Measurements from ENCODE around the gene ZER1. TPM values are rescaled to one million over a fixed set of nuclear protein-coding genes. Genes with fewer than 3 reads are reported as not detected.
A peak's percentile ranks its signal among the peaks of the same experiment; 100 is the strongest.

Gene ZER1
- total RNA-seq, 1 experiment from 2014 or later: 28.6 TPM

- intact Hi-C loops (cut with micrococcal nuclease; ENCODE audit: unreplicated experiment): loop anchor here (2.0 kb wide), 3 partner anchors 35 to 95 kb away; partner anchors contain the start of genes ENDOG, SET and ZER1
- H3K4me1 ChIP-seq: no peaks in the 10 kb centered on the region
- no TSS peak for BruUV-seq (replicated peaks)
- H3K27ac Mint-ChIP-seq (ENCODE audit: unreplicated experiment): peak within 1 kb of the TSS; percentile 75
- TF ChIP-seq CTCF (IDR thresholded peaks at IDR 0.05; ENCODE audit: insufficient read depth in 1 of 2, low read depth in 1 of 2, low read length in 1 of 2, severe bottlenecking in 1 of 2, unreplicated experiment in 1 of 2): no peak
- no peaks in the 10 kb centered on the region for H3K9me3 Mint-ChIP-seq (ENCODE audit: unreplicated experiment)
- H3K4me1 Mint-ChIP-seq (ENCODE audit: low read depth, unreplicated experiment): peaks cover 15% of the 10 kb centered on the region
- peak; percentile 99 to 100 for DNase-seq
- peak within 1 kb of the TSS; percentile 81 for H3K4me3 ChIP-seq (ENCODE audit: low read depth, low read length)
- H3K27me3 ChIP-seq (replicated peaks; ENCODE audit: control insufficient read depth, insufficient read depth, low read length): no peaks in the 10 kb centered on the region
- POLR2A ChIA-PET: interaction anchor here (0.6 to 1.6 kb wide), 13 partner anchors 27 to 304 kb away, joined by 3 to 9 read pairs (median 5); partner anchors contain the start of genes ENDOG and SET
- CTCF ChIA-PET: interaction anchor here (0.6 to 1.7 kb wide), 9 partner anchors 9 to 553 kb away, joined by 3 to 12 read pairs (median 4); partner anchors contain the start of genes ENDOG and PKN3
- H3K4me3 Mint-ChIP-seq (ENCODE audit: unreplicated experiment): peak within 1 kb of the TSS; percentile 95
- no peaks in the 10 kb centered on the region for H3K27me3 Mint-ChIP-seq (ENCODE audit: insufficient read depth, unreplicated experiment)
- no peaks in the 10 kb centered on the region for H3K36me3 ChIP-seq (ENCODE audit: control insufficient read depth, insufficient read depth, low read length)
- peaks cover 29% of the 10 kb centered on the region for H3K36me3 Mint-ChIP-seq (ENCODE audit: insufficient read depth, unreplicated experiment)
- no peaks in the 10 kb centered on the region for H3K9me3 ChIP-seq
Measured at GRCh38 chr9:128723866-128724743, 47.6 kb downstream of the ZER1 start, which contains the start of gene ZDHHC12. TSS of gene ZDHHC12 (minus strand) at chr9:128724127. CDS start at chr9:128724093, 34 bp downstream.

- Mint-ChIP-seq H3K4me1 (ENCODE audit: low read depth, unreplicated experiment) (peaks cover 15% of the 10 kb centered on the region), H3K27ac (ENCODE audit: unreplicated experiment) (peak overlapping the region; percentile 75), H3K4me3 (ENCODE audit: unreplicated experiment) (peak overlapping the region; percentile 95), H3K9me3 (ENCODE audit: unreplicated experiment) (no peaks in the 10 kb centered on the region), H3K36me3 (ENCODE audit: insufficient read depth, unreplicated experiment) (peaks cover 29% of the 10 kb centered on the region), H3K27me3 (ENCODE audit: insufficient read depth, unreplicated experiment) (no peaks in the 10 kb centered on the region)
- Histone ChIP-seq H3K36me3 (ENCODE audit: control insufficient read depth, insufficient read depth, low read length) (no peaks in the 10 kb centered on the region), H3K4me3 (ENCODE audit: low read depth, low read length) (peak overlapping the region; percentile 81), H3K27me3 (replicated peaks; ENCODE audit: control insufficient read depth, insufficient read depth, low read length) (no peaks in the 10 kb centered on the region), H3K4me1 (peaks cover 3% of the 10 kb centered on the region; the same call in 1 of the 2 replicates), H3K9me3 (no peaks in the 10 kb centered on the region)
- BruUV-seq (replicated peaks): TSS peak; percentile 55
- ChIA-PET CTCF (interaction anchor here (1.2 to 1.7 kb wide), 4 partner anchors 10 to 95 kb away, joined by 4 to 12 read pairs (median 9); partner anchors contain the start of genes ENDOG and PKN3), POLR2A (interaction anchor here (0.6 to 1.4 kb wide), 6 partner anchors 34 to 305 kb away, joined by 3 to 7 read pairs (median 5); partner anchors contain the start of gene SET)
- no peak for TF ChIP-seq CTCF (IDR thresholded peaks at IDR 0.05; ENCODE audit: insufficient read depth in 1 of 2, low read depth in 1 of 2, low read length in 1 of 2, severe bottlenecking in 1 of 2, unreplicated experiment in 1 of 2)
- DNase-seq: no peak
- intact Hi-C loops (cut with micrococcal nuclease; ENCODE audit: unreplicated experiment): no loop called here
Measured at GRCh38 chr9:128723352-128723865, 48.3 kb downstream of the ZER1 start.
